ENCODE data around the gene LRRTM2. TPM values are rescaled to one million over a fixed set of nuclear protein-coding genes. Genes with fewer than 3 reads are reported as not detected.

Gene LRRTM2
- total RNA-seq, 2 experiments from 2014 or later, result 0.22 TPM; not detected in 1

GRCh38 chr5:138890644-138891043, 15.5 kb upstream of the LRRTM2 start:
- Histone ChIP-seq H3K4me2 (ENCODE audit: low read length) (no peak overlapping the region), H3K27ac (ENCODE audit: low read depth, low read length, poor library complexity, severe bottlenecking) (no peak overlapping the region), H3K4me1 (ENCODE audit: insufficient read depth, low read length, poor library complexity, severe bottlenecking) (no peaks in the 10 kb centered on the region), H4K20me1 (ENCODE audit: insufficient read depth, low read length) (no peaks in the 10 kb centered on the region), H3K9me3 (ENCODE audit: low read length) (no peaks in the 10 kb centered on the region), H3K9me2 (ENCODE audit: insufficient read depth, low read length) (no peaks in the 10 kb centered on the region), H3K4me3 (ENCODE audit: low read depth, low read length, poor library complexity, severe bottlenecking) (no peak overlapping the region), H3K36me3 (ENCODE audit: insufficient read depth, low read length) (no peaks in the 10 kb centered on the region; the same call in 1 of the 2 replicates), H3K79me2 (ENCODE audit: insufficient read depth, low read depth, low read length) (no peaks in the 10 kb centered on the region), H2AFZ (ENCODE audit: low read length) (no peak overlapping the region)
- intact Hi-C loops (cut with micrococcal nuclease; ENCODE audit: unreplicated experiment), result no loop called here
- ChIA-PET POLR2A (no interaction called here), CTCF (ENCODE audit: unreplicated experiment) (no interaction called here)
- DNase-seq (ENCODE audit: low spot score), result no peak
- no peak for TF ChIP-seq CTCF (conservative IDR thresholded peaks at IDR 0.05; ENCODE audit: low read length)
- no peak for TF ChIP-seq EZH2phosphoT487 (IDR thresholded peaks at IDR 0.05; ENCODE audit: borderline replicate concordance, low read depth, low read length)
- BruUV-seq (replicated peaks), result no TSS peak

- no peak for DNase-seq (ENCODE audit: low spot score)
- no TSS peak for BruUV-seq (replicated peaks)
- no peak overlapping the region for H3K4me3 ChIP-seq (ENCODE audit: low read depth, low read length, poor library complexity, severe bottlenecking)
- TF ChIP-seq EZH2phosphoT487 (IDR thresholded peaks at IDR 0.05; ENCODE audit: borderline replicate concordance, low read depth, low read length) (no peak), CTCF (conservative IDR thresholded peaks at IDR 0.05; ENCODE audit: low read length) (no peak)
- H4K20me1 ChIP-seq (ENCODE audit: insufficient read depth, low read length), result no peaks in the 10 kb centered on the region
- CTCF ChIA-PET (ENCODE audit: unreplicated experiment), result no interaction called here
- no peaks in the 10 kb centered on the region for H3K4me1 ChIP-seq (ENCODE audit: insufficient read depth, low read length, poor library complexity, severe bottlenecking)
- H3K27ac ChIP-seq (ENCODE audit: low read depth, low read length, poor library complexity, severe bottlenecking), result no peak overlapping the region
- no peak overlapping the region for H3K4me2 ChIP-seq (ENCODE audit: low read length)
- no peaks in the 10 kb centered on the region for H3K9me3 ChIP-seq (ENCODE audit: low read length)
- H3K36me3 ChIP-seq (ENCODE audit: insufficient read depth, low read length), result no peaks in the 10 kb centered on the region; the same call in 1 of the 2 replicates
- POLR2A ChIA-PET, result no interaction called here
- no peaks in the 10 kb centered on the region for H3K9me2 ChIP-seq (ENCODE audit: insufficient read depth, low read length)
- H2AFZ ChIP-seq (ENCODE audit: low read length), result no peak overlapping the region
- intact Hi-C loops (cut with micrococcal nuclease; ENCODE audit: unreplicated experiment), result no loop called here
- no peaks in the 10 kb centered on the region for H3K79me2 ChIP-seq (ENCODE audit: insufficient read depth, low read depth, low read length)
Measured at GRCh38 chr5:138889994-138890393, 14.9 kb upstream of the LRRTM2 start.

- ChIA-PET CTCF (ENCODE audit: unreplicated experiment) (no interaction called here), POLR2A (no interaction called here)
- no peak overlapping the region for H2AFZ ChIP-seq (ENCODE audit: low read length)
Measured at GRCh38 chr5:138884554-138884953, 9.4 kb upstream of the LRRTM2 start.

More at GRCh38 chr5:138884554-138884953, 9.4 kb upstream of the LRRTM2 start:
- no peaks in the 10 kb centered on the region for H3K79me2 ChIP-seq (ENCODE audit: insufficient read depth, low read depth, low read length)
- H3K4me3 ChIP-seq (ENCODE audit: low read depth, low read length, poor library complexity, severe bottlenecking), result no peak overlapping the region
- intact Hi-C loops (cut with micrococcal nuclease; ENCODE audit: unreplicated experiment), result no loop called here
- no peaks in the 10 kb centered on the region for H3K9me2 ChIP-seq (ENCODE audit: insufficient read depth, low read length)
- TF ChIP-seq EZH2phosphoT487 (IDR thresholded peaks at IDR 0.05; ENCODE audit: borderline replicate concordance, low read depth, low read length) (no peak), CTCF (conservative IDR thresholded peaks at IDR 0.05; ENCODE audit: low read length) (no peak)
- no peaks in the 10 kb centered on the region for H3K4me1 ChIP-seq (ENCODE audit: insufficient read depth, low read length, poor library complexity, severe bottlenecking)
- H3K36me3 ChIP-seq (ENCODE audit: insufficient read depth, low read length), result no peaks in the 10 kb centered on the region; the same call in 1 of the 2 replicates
- no peak overlapping the region for H3K4me2 ChIP-seq (ENCODE audit: low read length)
- DNase-seq (ENCODE audit: low spot score), result no peak
- no peaks in the 10 kb centered on the region for H4K20me1 ChIP-seq (ENCODE audit: insufficient read depth, low read length)
- no TSS peak for BruUV-seq (replicated peaks)
- H3K9me3 ChIP-seq (ENCODE audit: low read length), result no peaks in the 10 kb centered on the region
- H3K27ac ChIP-seq (ENCODE audit: low read depth, low read length, poor library complexity, severe bottlenecking), result no peak overlapping the region

All from OCI-LY7 (cell line).